PC-3 (cell line): Measurements from ENCODE around the gene C4orf50. TPM values are rescaled to one million over a fixed set of nuclear protein-coding genes. Genes with fewer than 3 reads are reported as not detected.
A peak's percentile ranks its signal among the peaks of the same experiment; 100 is the strongest.

ENCODE experiments used
- ATAC-seq: fragments of 200-7000 bp; cut with Tn5 transposase; 2 replicates; pipeline ENCODE4 v1.9.1; 2020; ENCODE audit warnings: mild to moderate bottlenecking, moderate library complexity
- BruUV-seq: library from RNA; stranded (reverse); fragments of 400-500 nt; replicated peaks from 2 replicates; lab custom pipeline; 2021; lab: Mats Ljungman, UMichigan
- CTCF ChIA-PET: fragments of 300-600 bp; sonication (Branson Sonifier 250); formaldehyde crosslinking; loops from one replicate; lab custom pipeline; 2022; ENCODE audit warnings: antibody characterized with exemption; lab: Charles Lee
- POLR2A ChIA-PET: fragments of 300-600 bp; sonication (Branson Sonifier 250); formaldehyde crosslinking; loops from one replicate; lab custom pipeline; 2022; ENCODE audit warnings: antibody characterized with exemption; ENCODE audit not compliant: unreplicated experiment; lab: Charles Lee
- DNase-seq: peaks from one replicate; pipeline ENCODE4 v3.0.0-alpha.2; 2015
- H2AFZ ChIP-seq: fragments of 300-600 bp; sonication (generic); 2 replicates; pipeline ENCODE4 v1.6.0; 2016; ENCODE audit warnings: antibody characterized with exemption, low read length
- H3F3A ChIP-seq: fragments of 300-600 bp; sonication (generic); one replicate; pipeline ENCODE4 v1.6.0; 2017; ENCODE audit warnings: antibody characterized with exemption, low read length, control low read depth, mild to moderate bottlenecking; ENCODE audit not compliant: unreplicated experiment
- H3K27ac ChIP-seq: fragments of 300-600 bp; sonication (generic); 2 replicates; pipeline ENCODE4 v1.5.1; 2016; ENCODE audit warnings: mild to moderate bottlenecking, low read length
- H3K27me3 ChIP-seq: fragments of 300-600 bp; sonication (generic); 2 replicates; pipeline ENCODE4 v1.6.1; 2016; ENCODE audit warnings: low read length, mixed read lengths
- H3K36me3 ChIP-seq: fragments of 300-600 bp; sonication (generic); 2 replicates; pipeline ENCODE4 v1.6.1; 2016; ENCODE audit warnings: low read depth, mixed run types, low read length, mixed read lengths
- H3K4me1 ChIP-seq: fragments of 300-600 bp; sonication (generic); 2 replicates; pipeline ENCODE4 v1.5.1; 2016; ENCODE audit warnings: low read length; ENCODE audit not compliant: insufficient read depth
- H3K4me2 ChIP-seq: fragments of 300-600 bp; sonication (generic); 2 replicates; pipeline ENCODE4 v1.6.0; 2016; ENCODE audit warnings: low read length
- H3K4me3 ChIP-seq: fragments of 300-600 bp; sonication (generic); 2 replicates; pipeline ENCODE4 v1.5.1; 2016; ENCODE audit warnings: mild to moderate bottlenecking, low read length, mixed read lengths
- H3K79me2 ChIP-seq: fragments of 300-600 bp; sonication (generic); 2 replicates; pipeline ENCODE4 v1.6.1; 2017; ENCODE audit warnings: low read length, mixed read lengths
- H3K9ac ChIP-seq: fragments of 300-600 bp; sonication (generic); 2 replicates; pipeline ENCODE4 v1.6.0; 2016; ENCODE audit warnings: mild to moderate bottlenecking, low read length
- H3K9me2 ChIP-seq: fragments of 300-600 bp; sonication (generic); replicated peaks from 2 replicates; pipeline ENCODE4 v1.6.1; 2016; ENCODE audit warnings: mixed run types, low read length, mixed read lengths
- H3K9me3 ChIP-seq: fragments of 300-600 bp; sonication (generic); 2 replicates; pipeline ENCODE4 v1.6.1; 2016; ENCODE audit warnings: low read length, mixed read lengths
- H4K20me1 ChIP-seq: fragments of 300-600 bp; sonication (generic); 2 replicates; pipeline ENCODE4 v1.6.1; 2016; ENCODE audit warnings: low read length, mixed read lengths
- CTCF ChIP-seq: fragments of 300-600 bp; sonication (generic); conservative IDR thresholded peaks from 2 replicates; pipeline ENCODE4 v1.5.1; 2017; ENCODE audit warnings: antibody characterized with exemption, low read depth, mild to moderate bottlenecking, low read length
- EZH2 ChIP-seq: fragments of 300-600 bp; sonication (generic); IDR thresholded peaks from one replicate; pipeline ENCODE4 v1.6.1; 2017; ENCODE audit warnings: antibody characterized with exemption, mild to moderate bottlenecking, low read length; ENCODE audit not compliant: unreplicated experiment
- EZH2phosphoT487 ChIP-seq: fragments of 300-600 bp; sonication (generic); IDR thresholded peaks from 2 replicates; pipeline ENCODE4 v1.6.1; 2018; ENCODE audit warnings: mild to moderate bottlenecking, antibody characterized with exemption, low read length, borderline replicate concordance
- intact Hi-C: fragments of 100-400 bp; cut with micrococcal nuclease; formaldehyde crosslinking; loops from 2 replicates; pipeline ENCODE4 v1.9.0; 2023
- total RNA-seq: library from RNA; depleted of rRNA; stranded (reverse); fragments of >200 nt; gene quantifications from 2 replicates; pipeline ENCODE4 v1.2.3, GENCODE V29; 2014

The C4orf50 gene
- total RNA-seq, 1 experiment from 2014 or later, result not detected

GRCh38 chr4:5980436-5981155, 37.6 kb downstream of the C4orf50 start:
- Histone ChIP-seq H3K36me3 (no peaks in the 10 kb centered on the region), H3K4me1 (no peaks in the 10 kb centered on the region), H3F3A (no peaks in the 10 kb centered on the region), H2AFZ (no peak overlapping the region), H4K20me1 (no peaks in the 10 kb centered on the region), H3K4me2 (no peak overlapping the region), H3K9me3 (peaks cover 4% of the 10 kb centered on the region; the same call in 1 of the 2 replicates), H3K4me3 (no peak overlapping the region), H3K9me2 (no peaks in the 10 kb centered on the region), H3K79me2 (no peaks in the 10 kb centered on the region), H3K27ac (no peak overlapping the region), H3K9ac (no peak overlapping the region), H3K27me3 (peaks cover 17% of the 10 kb centered on the region)
- DNase-seq (no peak), ATAC-seq (no peak)
- no TSS peak for BruUV-seq
- no peak for TF ChIP-seq CTCF
- TF ChIP-seq EZH2, result no peak
- TF ChIP-seq EZH2phosphoT487, result no peak
- POLR2A ChIA-PET, result no interaction called here
- CTCF ChIA-PET, result no interaction called here
- intact Hi-C loops, result no loop called here

DNA sequence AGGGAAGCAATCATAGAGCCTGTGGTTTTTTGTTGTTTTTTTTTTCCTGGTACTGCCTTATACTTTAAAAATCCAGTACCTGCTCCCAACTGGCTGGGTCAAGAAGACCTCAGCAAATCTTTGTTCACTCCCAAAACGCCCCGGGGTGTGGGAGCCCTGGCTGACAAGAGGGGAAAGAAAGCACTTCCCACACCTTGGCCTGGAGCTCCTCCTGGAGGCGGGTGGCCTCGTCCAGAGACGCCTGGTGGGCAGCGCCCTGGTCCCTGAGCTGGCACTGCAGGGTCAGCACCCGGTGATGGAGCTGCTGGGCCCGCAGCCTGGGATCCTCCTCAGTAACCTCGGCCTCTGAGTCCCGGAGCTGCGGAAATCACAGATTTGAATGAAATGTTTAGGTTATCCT, 38.2 kb downstream of the C4orf50 start:
- TF ChIP-seq EZH2phosphoT487 (no peak), EZH2 (no peak), CTCF (peak; percentile 47)
- peaks cover 4% of the 10 kb centered on the region; the same call in 1 of the 2 replicates for H3K9me3 ChIP-seq
- H3F3A ChIP-seq, result no peaks in the 10 kb centered on the region
- CTCF ChIA-PET, result no interaction called here
- no TSS peak for BruUV-seq
- H3K9ac ChIP-seq, result no peak overlapping the region
- no peaks in the 10 kb centered on the region for H4K20me1 ChIP-seq
- no peaks in the 10 kb centered on the region for H3K79me2 ChIP-seq
- no peaks in the 10 kb centered on the region for H3K36me3 ChIP-seq
- no peaks in the 10 kb centered on the region for H3K4me1 ChIP-seq
- DNase-seq (peak; percentile 39), ATAC-seq (0 out of 2 replicates have a peak, but pooled peaks have one; percentile 37)
- no peak overlapping the region for H3K27ac ChIP-seq
- H3K4me3 ChIP-seq, result no peak overlapping the region
- POLR2A ChIA-PET, result no interaction called here
- H2AFZ ChIP-seq, result no peak overlapping the region
- intact Hi-C loops, result no loop called here
- H3K27me3 ChIP-seq, result peaks cover 17% of the 10 kb centered on the region
- H3K4me2 ChIP-seq, result no peak overlapping the region
- H3K9me2 ChIP-seq, result no peaks in the 10 kb centered on the region

DNA sequence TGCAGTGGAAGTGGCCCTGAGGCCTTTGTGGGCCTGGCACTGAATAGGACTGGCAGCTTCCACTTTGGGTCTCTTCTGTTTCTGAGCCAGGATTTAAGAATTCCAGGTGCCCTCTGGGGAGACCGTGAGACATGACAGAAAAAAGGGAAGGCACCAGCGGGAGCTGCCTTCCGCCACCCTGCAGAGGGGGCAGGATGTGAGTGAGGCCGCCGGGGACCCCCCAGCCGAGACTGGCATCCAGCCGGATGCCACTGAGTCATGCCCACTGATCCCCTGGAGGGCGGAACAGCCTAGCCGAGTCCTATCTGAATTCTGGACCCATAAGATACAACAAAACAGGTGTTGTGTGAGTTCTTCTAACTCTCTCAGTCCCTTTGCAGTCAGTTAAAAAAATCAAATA, 41.3 kb downstream of the C4orf50 start:
- Histone ChIP-seq H3K4me2 (no peak overlapping the region), H4K20me1 (no peaks in the 10 kb centered on the region), H3K4me1 (no peaks in the 10 kb centered on the region), H3F3A (no peaks in the 10 kb centered on the region), H3K79me2 (no peaks in the 10 kb centered on the region), H3K4me3 (no peak overlapping the region), H3K9me3 (no peaks in the 10 kb centered on the region), H2AFZ (no peak overlapping the region), H3K9me2 (no peaks in the 10 kb centered on the region), H3K36me3 (no peaks in the 10 kb centered on the region), H3K27ac (no peak overlapping the region), H3K27me3 (peaks cover 17% of the 10 kb centered on the region), H3K9ac (no peak overlapping the region)
- CTCF ChIA-PET, result no interaction called here
- ATAC-seq (no peak), DNase-seq (no peak)
- BruUV-seq, result no TSS peak
- POLR2A ChIA-PET, result no interaction called here
- intact Hi-C loops, result no loop called here
- TF ChIP-seq EZH2phosphoT487, result no peak
- no peak for TF ChIP-seq EZH2
- no peak for TF ChIP-seq CTCF
